ENCODE data around the gene SLC4A4.

The SLC4A4 gene

GRCh38 chr4:71338846-71339593 lies at the start of gene SLC4A4:
Gene SLC4A4, plus strand, starts transcription at chr4:71339020.
- no peak for DNase-seq (ENCODE audit: low read depth)

GRCh38 chr4:71290074-71290473 lies 48.7 kb upstream of the SLC4A4 start:
- no peak for DNase-seq (ENCODE audit: low read depth)

- no peak for DNase-seq (ENCODE audit: low read depth)
Observed at GRCh38 chr4:71290476-71290875, 48.3 kb upstream of the SLC4A4 start.

- DNase-seq (ENCODE audit: low read depth): no peak
Observed at GRCh38 chr4:71292228-71292627, 46.6 kb upstream of the SLC4A4 start.

- no peak for DNase-seq (ENCODE audit: low read depth)
Observed at GRCh38 chr4:71293705-71294104, 45.1 kb upstream of the SLC4A4 start.

- DNase-seq (ENCODE audit: low read depth): no peak
Observed at GRCh38 chr4:71294301-71294700, 44.5 kb upstream of the SLC4A4 start.

GRCh38 chr4:71296945-71297344 lies 41.9 kb upstream of the SLC4A4 start:
- no peak for DNase-seq (ENCODE audit: low read depth)

- no peak for DNase-seq (ENCODE audit: low read depth)
Observed at GRCh38 chr4:71300362-71300761, 38.5 kb upstream of the SLC4A4 start.

GRCh38 chr4:71300964-71301363 lies 37.9 kb upstream of the SLC4A4 start:
- DNase-seq (ENCODE audit: low read depth): no peak

- DNase-seq (ENCODE audit: low read depth): no peak
Observed at GRCh38 chr4:71303287-71303686, 35.5 kb upstream of the SLC4A4 start.

GRCh38 chr4:71303850-71304249 lies 35.0 kb upstream of the SLC4A4 start:
- DNase-seq (ENCODE audit: low read depth): no peak

- DNase-seq (ENCODE audit: low read depth): no peak
Observed at GRCh38 chr4:71304289-71304850, 34.5 kb upstream of the SLC4A4 start.

- DNase-seq (ENCODE audit: low read depth): no peak
Observed at GRCh38 chr4:71307729-71308128, 31.1 kb upstream of the SLC4A4 start.

GRCh38 chr4:71322425-71322824 lies 16.4 kb upstream of the SLC4A4 start:
- DNase-seq (ENCODE audit: low read depth): no peak

GRCh38 chr4:71333368-71333767 lies 5.5 kb upstream of the SLC4A4 start:
- no peak for DNase-seq (ENCODE audit: low read depth)

- DNase-seq (ENCODE audit: low read depth): no peak
Observed at GRCh38 chr4:71333960-71334359, 4.9 kb upstream of the SLC4A4 start.

- no peak for DNase-seq (ENCODE audit: low read depth)
Observed at GRCh38 chr4:71334465-71334882, 4.3 kb upstream of the SLC4A4 start.

- DNase-seq (ENCODE audit: low read depth): no peak
Observed at GRCh38 chr4:71343670-71344466, 5.0 kb downstream of the SLC4A4 start.

GRCh38 chr4:71346710-71347109 lies 7.9 kb downstream of the SLC4A4 start:
- no peak for DNase-seq (ENCODE audit: low read depth)

GRCh38 chr4:71348586-71348985 lies 9.8 kb downstream of the SLC4A4 start:
- DNase-seq (ENCODE audit: low read depth): no peak

GRCh38 chr4:71355045-71355444 lies 16.2 kb downstream of the SLC4A4 start:
- DNase-seq (ENCODE audit: low read depth): no peak

GRCh38 chr4:71355971-71356370 lies 17.2 kb downstream of the SLC4A4 start:
- DNase-seq (ENCODE audit: low read depth): no peak

Measured in stimulated activated CD4-positive, alpha-beta T cell treated with anti-CD3 and anti-CD28 coated beads, Interleukin-2, amount 100 ng/mL, for 4 hours (primary cell).